Suprapubic skin (tissue), 4 donors: ENCODE measurements around the gene LYG2.

Experiments used
- CTCF ChIP-seq, 2 donors: fragments of 200-600 bp in 1 of 2; fragments of 450-650 bp in 1 of 2; sonication (generic) in 1 of 2; IDR thresholded peaks; one replicate each; pipeline ENCODE4 v1.5.1; 2016 to 2019; ENCODE audit warnings: antibody characterized with exemption in 2 of 2, mild to moderate bottlenecking in 1 of 2, moderate library complexity in 1 of 2
- POLR2A ChIP-seq, 2 donors: fragments of 450-650 bp; IDR thresholded peaks; one replicate each; pipeline ENCODE4 v1.6.1; 2017; ENCODE audit warnings: antibody characterized with exemption in 2 of 2, mild to moderate bottlenecking in 2 of 2, moderate library complexity in 2 of 2
- POLR2AphosphoS5 ChIP-seq, 3 donors: sonication (generic); formaldehyde crosslinking; IDR thresholded peaks; one replicate each; pipeline ENCODE4 v1.6.1; 2017; ENCODE audit warnings: antibody characterized with exemption in 3 of 3

GRCh38 chr2:99200076-99200800 lies 55.2 kb downstream of the LYG2 start:
- TF ChIP-seq POLR2AphosphoS5 (IDR thresholded peaks at IDR 0.05) (no peak), CTCF (IDR thresholded peaks at IDR 0.05) (no peak), POLR2A (IDR thresholded peaks at IDR 0.05) (no peak)
